Hepatocyte (in vitro differentiated cells): ENCODE results near the gene PTRHD1.

Source experiments
- EZH2 ChIP-seq: fragments of 200-600 bp; sonication (generic); IDR thresholded peaks from 2 replicates; pipeline ENCODE4 v1.6.1; 2016; ENCODE audit warnings: antibody characterized with exemption, mild to moderate bottlenecking, borderline replicate concordance
- EZH2phosphoT487 ChIP-seq: fragments of 200-600 bp; sonication (generic); IDR thresholded peaks from one replicate; pipeline ENCODE4 v1.6.1; 2018; ENCODE audit warnings: antibody characterized with exemption, mild to moderate bottlenecking, low read depth, moderate library complexity; ENCODE audit not compliant: unreplicated experiment, severe bottlenecking
- TF ChIP-seq, protein P1 (sequence below): fragments of 200-600 bp; sonication (generic); IDR thresholded peaks from 2 replicates; pipeline ENCODE4 v1.5.1; 2016; ENCODE audit warnings: antibody characterized with exemption, mild to moderate bottlenecking; ENCODE audit not compliant: poor library complexity

DNA sequence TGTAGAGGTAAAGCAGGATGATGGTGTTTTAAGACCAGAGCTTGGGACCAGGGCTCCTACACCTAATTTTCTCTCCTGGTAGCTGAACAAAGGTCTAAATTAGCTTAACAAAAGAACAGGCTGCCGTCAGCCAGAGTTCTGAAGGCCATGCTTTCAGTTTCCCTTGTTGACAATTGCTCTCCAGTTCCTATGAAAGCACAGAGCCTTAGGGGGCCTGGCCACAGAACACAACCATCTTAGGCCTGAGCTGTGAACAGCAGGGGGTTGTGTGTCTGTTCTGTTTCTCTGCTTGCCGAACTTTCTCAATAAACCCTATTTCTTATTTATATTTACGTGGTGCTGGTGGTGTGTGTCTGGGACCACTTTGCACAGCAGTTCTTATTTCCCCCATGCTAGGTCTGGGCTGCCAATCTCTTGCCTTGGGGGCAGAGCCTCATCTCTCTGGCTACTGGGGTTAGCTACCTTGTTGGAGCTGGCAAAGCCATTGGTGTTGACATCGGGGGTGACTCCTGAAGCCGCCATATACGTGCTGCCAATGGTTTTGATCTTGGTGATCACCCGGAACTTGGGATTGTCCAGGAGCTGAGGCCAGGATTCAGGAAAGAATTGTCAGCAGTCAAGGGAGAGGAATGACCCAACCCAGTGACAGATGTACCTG, 29.0 kb upstream of the PTRHD1 start:
- TF ChIP-seq, protein P1, sequence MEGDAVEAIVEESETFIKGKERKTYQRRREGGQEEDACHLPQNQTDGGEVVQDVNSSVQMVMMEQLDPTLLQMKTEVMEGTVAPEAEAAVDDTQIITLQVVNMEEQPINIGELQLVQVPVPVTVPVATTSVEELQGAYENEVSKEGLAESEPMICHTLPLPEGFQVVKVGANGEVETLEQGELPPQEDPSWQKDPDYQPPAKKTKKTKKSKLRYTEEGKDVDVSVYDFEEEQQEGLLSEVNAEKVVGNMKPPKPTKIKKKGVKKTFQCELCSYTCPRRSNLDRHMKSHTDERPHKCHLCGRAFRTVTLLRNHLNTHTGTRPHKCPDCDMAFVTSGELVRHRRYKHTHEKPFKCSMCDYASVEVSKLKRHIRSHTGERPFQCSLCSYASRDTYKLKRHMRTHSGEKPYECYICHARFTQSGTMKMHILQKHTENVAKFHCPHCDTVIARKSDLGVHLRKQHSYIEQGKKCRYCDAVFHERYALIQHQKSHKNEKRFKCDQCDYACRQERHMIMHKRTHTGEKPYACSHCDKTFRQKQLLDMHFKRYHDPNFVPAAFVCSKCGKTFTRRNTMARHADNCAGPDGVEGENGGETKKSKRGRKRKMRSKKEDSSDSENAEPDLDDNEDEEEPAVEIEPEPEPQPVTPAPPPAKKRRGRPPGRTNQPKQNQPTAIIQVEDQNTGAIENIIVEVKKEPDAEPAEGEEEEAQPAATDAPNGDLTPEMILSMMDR = no peak
- no peak for TF ChIP-seq EZH2
- TF ChIP-seq EZH2phosphoT487 = no peak
